ENCODE results near the gene EGFR.

Gene EGFR

GRCh38 chr7:55172881-55173609 lies 154.2 kb downstream of the EGFR start:
- DNase-seq (ENCODE audit: low spot score), result no peak

- no peak for DNase-seq (ENCODE audit: low spot score)
Measured at GRCh38 chr7:55173671-55174070, 154.9 kb downstream of the EGFR start.

- no peak for DNase-seq (ENCODE audit: low spot score)
Measured at GRCh38 chr7:55174456-55174855, 155.6 kb downstream of the EGFR start.

GRCh38 chr7:55174856-55175255 lies 156.0 kb downstream of the EGFR start:
- no peak for DNase-seq (ENCODE audit: low spot score)

DNA sequence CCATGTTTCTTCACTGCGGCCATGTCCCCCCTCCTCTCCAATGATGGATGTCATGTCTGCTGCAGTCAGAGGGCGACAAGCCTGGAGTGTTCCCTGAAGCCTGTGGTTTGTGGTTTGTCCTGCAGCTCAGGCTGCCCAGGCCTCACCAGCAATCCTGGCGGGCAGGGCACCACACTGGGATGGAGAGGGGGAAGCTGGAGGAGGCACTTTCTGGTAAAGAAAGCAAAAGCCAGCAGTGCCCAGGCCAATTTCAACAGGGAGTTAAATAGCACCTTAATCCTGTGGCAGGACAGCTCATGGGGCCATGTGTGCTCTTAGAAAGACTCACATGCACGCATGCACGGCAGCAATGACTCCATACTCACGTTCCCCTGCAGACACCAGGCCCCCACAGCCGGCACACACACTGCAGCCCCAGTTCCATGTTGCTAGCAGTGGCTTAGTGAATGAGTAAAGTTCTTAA lies 158.3 kb downstream of the EGFR start:
- no peak for DNase-seq (ENCODE audit: low spot score)

- DNase-seq (ENCODE audit: low spot score), result peak; percentile 35
Measured at GRCh38 chr7:55177589-55178261, 158.9 kb downstream of the EGFR start.

DNA sequence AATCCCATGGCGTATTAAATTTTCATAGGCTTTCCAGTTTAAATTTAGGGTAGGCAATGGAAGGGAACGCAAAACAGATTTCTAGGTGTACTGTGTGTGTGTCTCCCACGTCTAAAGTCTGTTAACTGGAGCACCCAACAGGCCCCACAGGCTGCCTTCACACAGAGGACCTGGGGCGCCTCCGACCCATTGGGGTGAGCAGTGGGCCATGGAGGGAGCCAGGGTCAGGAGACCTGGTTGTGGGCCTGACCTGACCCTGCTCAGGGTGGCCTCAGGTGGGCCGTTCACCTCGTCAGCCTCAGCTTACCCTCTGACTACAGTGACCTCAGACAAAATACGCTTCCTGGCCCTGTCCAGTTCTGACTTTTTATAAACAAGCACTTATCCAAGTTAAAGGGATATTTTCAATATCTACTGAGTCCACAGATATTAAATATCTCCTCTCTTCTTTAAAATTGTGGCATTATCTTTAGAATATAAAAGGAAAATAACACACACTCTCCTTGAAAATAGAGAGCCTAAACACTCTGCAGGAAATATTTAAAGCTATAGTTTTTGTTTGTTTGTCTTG lies 159.6 kb downstream of the EGFR start:
- no peak for DNase-seq (ENCODE audit: low spot score)

DNA sequence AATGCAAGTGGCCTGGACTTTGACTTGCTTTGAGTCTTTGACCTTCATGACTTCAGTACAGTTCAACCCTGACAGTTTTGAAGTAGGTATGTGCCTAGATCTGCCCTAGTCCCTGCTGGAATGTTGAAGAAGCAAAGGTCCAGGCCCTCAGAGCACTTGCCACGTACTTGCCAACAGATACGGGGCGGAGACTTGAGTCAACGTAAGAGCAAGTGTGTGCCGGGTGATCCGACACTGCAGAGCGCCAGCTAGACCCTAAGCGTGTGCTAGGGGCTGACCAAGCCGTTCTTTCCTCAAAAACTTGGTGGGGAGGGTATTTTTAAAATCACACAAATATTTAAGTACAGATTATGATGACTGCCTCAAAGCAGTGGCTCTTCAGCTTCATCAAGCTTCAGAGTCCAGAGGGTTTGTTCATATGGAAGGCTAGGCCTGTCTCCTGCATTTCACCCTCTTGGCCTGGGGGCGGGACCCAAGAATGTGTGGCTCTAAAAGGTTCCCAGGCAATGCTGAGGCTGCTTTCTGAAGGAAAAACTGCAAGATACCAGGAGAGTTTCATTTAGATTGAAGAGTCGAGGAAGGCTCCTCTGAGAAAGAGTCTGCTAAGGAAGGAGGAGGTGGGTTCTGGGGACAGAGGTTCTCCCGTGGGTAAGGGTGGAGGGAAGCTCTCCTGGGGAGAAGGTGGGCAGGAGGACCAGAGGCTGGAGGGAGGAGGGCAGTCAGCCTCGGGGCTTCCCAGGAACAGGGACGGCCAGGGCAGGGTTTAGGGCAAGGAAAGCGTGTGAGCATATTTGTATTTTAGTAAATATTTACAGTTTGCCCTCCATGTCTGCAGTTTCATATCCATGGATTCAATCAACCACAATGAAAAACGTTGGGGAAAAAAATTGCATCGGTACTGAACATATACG lies 160.3 kb downstream of the EGFR start:
- no peak for DNase-seq (ENCODE audit: low spot score)

GRCh38 chr7:55179931-55180682 lies 161.3 kb downstream of the EGFR start:
- no peak for DNase-seq (ENCODE audit: low spot score)

GRCh38 chr7:55180963-55181542 lies 162.2 kb downstream of the EGFR start:
- DNase-seq (ENCODE audit: low spot score), result no peak

DNA sequence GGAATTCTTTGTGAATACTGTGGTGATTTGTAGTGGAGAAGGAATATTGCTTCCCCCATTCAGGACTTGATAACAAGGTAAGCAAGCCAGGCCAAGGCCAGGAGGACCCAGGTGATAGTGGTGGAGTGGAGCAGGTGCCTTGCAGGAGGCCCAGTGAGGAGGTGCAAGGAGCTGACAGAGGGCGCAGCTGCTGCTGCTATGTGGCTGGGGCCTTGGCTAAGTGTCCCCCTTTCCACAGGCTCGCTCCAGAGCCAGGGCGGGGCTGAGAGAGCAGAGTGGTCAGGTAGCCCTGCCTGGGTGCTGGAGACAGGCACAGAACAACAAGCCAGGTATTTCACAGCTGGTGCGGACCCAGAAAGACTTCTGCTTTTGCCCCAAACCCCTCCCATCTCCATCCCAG lies 162.9 kb downstream of the EGFR start:
- DNase-seq (ENCODE audit: low spot score), result no peak

DNA sequence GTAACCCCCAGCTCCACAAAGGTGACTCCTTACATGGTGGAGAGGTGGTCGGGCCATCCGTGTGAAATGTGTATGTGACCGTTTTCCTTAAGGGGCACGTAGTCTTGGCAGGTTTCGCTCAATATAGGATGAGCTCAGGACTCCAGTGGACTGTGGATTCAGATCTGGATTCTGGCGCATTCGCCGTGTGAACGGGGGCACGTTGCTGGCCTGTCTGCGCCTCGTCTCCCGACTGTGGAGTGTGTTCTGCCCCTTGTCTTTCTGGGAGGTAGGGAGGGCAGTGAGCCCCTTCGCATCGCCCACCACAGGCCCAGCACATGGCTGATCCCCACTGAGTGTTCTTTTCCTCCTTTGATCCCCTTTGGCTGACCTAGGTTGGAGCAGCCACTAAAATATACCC lies 165.1 kb downstream of the EGFR start:
- DNase-seq (ENCODE audit: low spot score), result no peak

GRCh38 chr7:55185321-55185802 lies 166.5 kb downstream of the EGFR start:
- no peak for DNase-seq (ENCODE audit: low spot score)

DNA sequence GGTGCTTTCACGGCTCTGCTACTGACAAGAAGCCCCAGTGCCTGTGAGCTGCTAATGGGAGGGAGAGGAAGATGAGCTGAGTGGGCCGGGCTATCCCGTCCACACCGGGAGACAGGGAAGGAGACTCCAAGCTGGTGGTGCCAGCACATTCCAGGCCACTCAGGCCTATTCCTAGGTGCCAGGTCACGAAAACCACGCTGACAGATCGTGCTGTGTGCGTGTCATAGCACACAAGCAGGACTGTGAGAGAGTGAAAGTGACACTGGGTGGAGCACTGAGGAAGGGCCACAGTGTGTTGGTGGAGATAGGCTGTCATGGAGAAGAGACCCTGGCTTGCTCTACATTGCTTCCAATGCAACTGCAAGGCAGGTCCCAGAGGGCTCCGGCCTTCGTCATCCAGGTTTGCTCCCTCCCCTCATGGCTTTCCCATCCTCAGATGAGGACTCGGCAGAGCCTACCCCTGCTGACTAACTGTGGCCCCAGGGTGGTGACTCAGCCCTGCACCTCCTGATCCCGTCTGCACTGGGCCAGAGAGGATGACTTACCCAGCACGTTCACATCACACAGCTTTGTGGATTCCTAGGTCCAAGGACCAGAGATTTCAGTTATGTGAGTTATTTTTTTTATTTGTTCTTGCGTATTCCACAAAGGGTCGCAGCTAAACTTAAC lies 167.3 kb downstream of the EGFR start:
- DNase-seq (ENCODE audit: low spot score), result no peak

DNA sequence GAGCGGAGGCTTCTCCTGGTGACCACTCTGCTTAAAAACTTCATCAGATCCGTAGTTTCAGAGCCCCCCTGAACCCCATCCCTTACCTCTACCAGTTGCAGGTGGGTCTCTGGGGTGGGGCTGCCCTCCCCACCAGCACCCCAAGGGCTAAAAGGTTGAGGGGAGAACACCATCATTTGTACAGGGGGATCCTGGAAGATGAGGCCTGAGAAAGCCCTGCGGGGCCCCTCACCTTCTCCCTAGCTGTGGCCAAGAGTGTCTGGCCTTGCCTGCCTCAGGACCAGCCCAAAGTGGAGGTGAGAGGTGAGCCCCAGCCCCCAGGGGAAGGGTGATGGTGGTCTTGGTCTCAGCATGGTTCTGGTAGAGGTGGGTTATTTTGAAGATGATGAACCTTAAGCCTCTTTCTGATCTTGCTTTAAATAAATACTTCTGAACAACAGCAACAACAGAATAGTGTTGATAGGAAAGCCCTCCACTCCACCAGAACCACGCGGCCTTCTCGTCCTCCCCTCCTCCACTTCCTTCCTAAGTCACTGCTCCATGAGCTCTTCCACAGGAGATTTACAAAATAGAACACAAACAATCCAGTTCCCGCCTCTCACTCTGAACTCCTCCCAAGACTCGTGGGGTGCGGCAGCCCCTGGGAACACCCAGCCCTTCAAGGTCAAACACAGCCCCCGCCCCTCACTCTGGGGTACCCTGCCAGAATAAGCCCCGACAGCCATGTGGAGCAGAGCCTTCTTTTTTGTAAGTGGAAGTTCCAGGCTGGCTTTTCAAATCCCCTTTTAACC lies 169.1 kb downstream of the EGFR start:
- no peak for DNase-seq (ENCODE audit: low spot score)

GRCh38 chr7:55188590-55189138 lies 169.8 kb downstream of the EGFR start:
- no peak for DNase-seq (ENCODE audit: low spot score)

GRCh38 chr7:55189146-55189766 lies 170.4 kb downstream of the EGFR start:
- DNase-seq (ENCODE audit: low spot score), result no peak

- no peak for DNase-seq (ENCODE audit: low spot score)
Measured at GRCh38 chr7:55189878-55190436, 171.1 kb downstream of the EGFR start.
